HL-60 (cell line): Measurements from ENCODE around the gene ADAM19.

Experiments
- GABPA ChIP-seq: IDR thresholded peaks from 2 replicates; pipeline ENCODE4 v1.6.1; 2012; ENCODE audit warnings: low read depth
- TF ChIP-seq, protein P1 (sequence below): IDR thresholded peaks from one replicate; pipeline ENCODE4 v1.5.1; 2011; ENCODE audit warnings: low read length, control low read depth, inconsistent platforms; ENCODE audit not compliant: insufficient read depth

DNA sequence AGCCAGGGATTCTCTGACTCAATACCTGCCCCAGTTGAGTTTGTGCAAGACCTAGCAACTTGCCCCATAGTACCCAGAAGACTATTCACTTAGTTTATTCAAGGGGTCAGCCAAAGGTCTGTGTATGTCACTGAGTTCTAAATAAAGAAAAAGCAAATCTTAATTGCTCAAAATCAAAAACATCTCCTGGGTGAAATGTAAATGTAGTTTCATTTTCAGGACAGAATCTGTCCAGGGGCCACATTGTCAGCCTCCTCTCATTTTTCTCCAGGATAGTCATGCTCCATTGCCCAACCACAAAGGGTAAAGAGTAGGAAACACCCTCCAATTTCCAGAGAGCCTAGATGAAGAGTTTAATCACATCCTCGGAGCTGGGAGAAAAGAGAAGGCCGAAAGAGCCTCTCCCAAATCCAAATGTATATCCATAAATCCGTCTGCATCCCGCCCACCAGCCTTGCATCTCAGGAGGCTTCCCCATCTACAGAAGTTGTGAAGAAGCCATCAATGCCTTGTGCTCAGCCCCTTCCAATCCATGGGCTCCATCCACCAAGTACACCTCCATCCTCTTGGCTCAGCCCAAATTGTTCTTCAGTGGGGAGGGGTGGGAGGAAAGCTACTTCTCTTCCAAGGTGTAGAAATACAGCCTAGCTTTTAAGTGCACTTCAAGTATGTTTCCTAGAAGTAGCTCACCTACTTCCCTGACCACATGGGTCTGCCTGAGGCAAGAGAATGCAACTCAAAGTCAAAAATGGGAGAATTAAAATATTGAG is 26.9 kb downstream of the ADAM19 start:
- TF ChIP-seq, protein P1, sequence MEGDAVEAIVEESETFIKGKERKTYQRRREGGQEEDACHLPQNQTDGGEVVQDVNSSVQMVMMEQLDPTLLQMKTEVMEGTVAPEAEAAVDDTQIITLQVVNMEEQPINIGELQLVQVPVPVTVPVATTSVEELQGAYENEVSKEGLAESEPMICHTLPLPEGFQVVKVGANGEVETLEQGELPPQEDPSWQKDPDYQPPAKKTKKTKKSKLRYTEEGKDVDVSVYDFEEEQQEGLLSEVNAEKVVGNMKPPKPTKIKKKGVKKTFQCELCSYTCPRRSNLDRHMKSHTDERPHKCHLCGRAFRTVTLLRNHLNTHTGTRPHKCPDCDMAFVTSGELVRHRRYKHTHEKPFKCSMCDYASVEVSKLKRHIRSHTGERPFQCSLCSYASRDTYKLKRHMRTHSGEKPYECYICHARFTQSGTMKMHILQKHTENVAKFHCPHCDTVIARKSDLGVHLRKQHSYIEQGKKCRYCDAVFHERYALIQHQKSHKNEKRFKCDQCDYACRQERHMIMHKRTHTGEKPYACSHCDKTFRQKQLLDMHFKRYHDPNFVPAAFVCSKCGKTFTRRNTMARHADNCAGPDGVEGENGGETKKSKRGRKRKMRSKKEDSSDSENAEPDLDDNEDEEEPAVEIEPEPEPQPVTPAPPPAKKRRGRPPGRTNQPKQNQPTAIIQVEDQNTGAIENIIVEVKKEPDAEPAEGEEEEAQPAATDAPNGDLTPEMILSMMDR: no peak
- TF ChIP-seq GABPA: no peak
